HEK293 (cell line): ENCODE data around the gene PDK3.

Source experiments
- CTCF ChIA-PET: fragments of 350-600 bp; formaldehyde crosslinking; extraction: SDS; loops from one replicate; lab custom pipeline; 2021; ENCODE audit warnings: antibody characterized with exemption; lab: Yijun Ruan, JAX
- POLR2A ChIA-PET: fragments of 300-600 bp; formaldehyde crosslinking; extraction: SDS; loops from one replicate; lab custom pipeline; 2020; ENCODE audit warnings: antibody characterized with exemption, inconsistent platforms; lab: Yijun Ruan, JAX
- H3K27ac ChIP-seq: fragments of 200-500 bp; sonication (Bioruptor generic); 2 replicates; pipeline ENCODE4 v1.5.1; 2014; ENCODE audit warnings: low read depth, low read length, control low read depth, inconsistent platforms; ENCODE audit errors: extremely low read depth
- H3K36me3 ChIP-seq, 2 experiments: fragments of 200-500 bp in 1 of 2; sonication (Bioruptor generic) in 1 of 2; 1 replicate in 1 of 2; 2 replicates in 1 of 2; pipeline ENCODE4 v1.5.1; 2014 to 2017; ENCODE audit warnings: inconsistent platforms in 2 of 2, low read length in 2 of 2; ENCODE audit not compliant: control insufficient read depth in 2 of 2, insufficient read depth in 1 of 2
- H3K4me1 ChIP-seq: fragments of 200-500 bp; sonication (Bioruptor generic); 2 replicates; pipeline ENCODE4 v1.5.1; 2014; ENCODE audit warnings: mild to moderate bottlenecking, low read length, inconsistent platforms; ENCODE audit not compliant: control insufficient read depth, insufficient read depth
- H3K4me3 ChIP-seq: 2 replicates; pipeline ENCODE4 v1.5.1; 2011; ENCODE audit warnings: low read depth, mild to moderate bottlenecking, control low read depth, low read length, moderate library complexity
- H3K9me3 ChIP-seq: fragments of 200-500 bp; sonication (Bioruptor generic); 2 replicates; pipeline ENCODE4 v1.5.1; 2014; ENCODE audit warnings: low read depth, low read length, inconsistent platforms; ENCODE audit not compliant: control insufficient read depth, insufficient read depth
- CTCF ChIP-seq: fragments of 450-650 bp; formaldehyde crosslinking; IDR thresholded peaks from 2 replicates; pipeline ENCODE4 v1.5.1; 2016; ENCODE audit warnings: missing biosample characterization, missing genetic modification characterization
- INSM2 ChIP-seq: fragments of 450-650 bp; formaldehyde crosslinking; IDR thresholded peaks from 2 replicates; pipeline ENCODE4 v1.5.1; 2016; ENCODE audit warnings: missing biosample characterization, missing genetic modification characterization
- KLF1 ChIP-seq: fragments of 450-650 bp; formaldehyde crosslinking; IDR thresholded peaks from 2 replicates; pipeline ENCODE4 v1.5.1; 2016; ENCODE audit warnings: missing biosample characterization, missing genetic modification characterization
- PRDM10 ChIP-seq: fragments of 450-650 bp; formaldehyde crosslinking; IDR thresholded peaks from 2 replicates; pipeline ENCODE4 v1.5.1; 2016; ENCODE audit warnings: missing biosample characterization, missing genetic modification characterization
- RBAK ChIP-seq: fragments of 450-650 bp; formaldehyde crosslinking; IDR thresholded peaks from 2 replicates; pipeline ENCODE4 v1.5.1; 2016; ENCODE audit warnings: missing biosample characterization, missing genetic modification characterization
- TCF7L2 ChIP-seq: IDR thresholded peaks from 2 replicates; pipeline ENCODE4 v1.6.1; 2011; ENCODE audit warnings: low read depth, mild to moderate bottlenecking, inconsistent platforms, low read length, moderate library complexity, borderline replicate concordance
- YY2 ChIP-seq: fragments of 450-650 bp; formaldehyde crosslinking; IDR thresholded peaks from 2 replicates; pipeline ENCODE4 v1.5.1; 2016; ENCODE audit warnings: missing biosample characterization, missing genetic modification characterization
- ZBTB11 ChIP-seq: fragments of 450-650 bp; formaldehyde crosslinking; conservative IDR thresholded peaks from 2 replicates; pipeline ENCODE4 v1.5.1; 2016; ENCODE audit warnings: low read depth, missing biosample characterization, missing genetic modification characterization
- ZBTB7A ChIP-seq: fragments of 450-650 bp; formaldehyde crosslinking; IDR thresholded peaks from 2 replicates; pipeline ENCODE4 v1.5.1; 2016; ENCODE audit warnings: low read depth, missing biosample characterization, missing genetic modification characterization
- ZNF132 ChIP-seq: fragments of 450-650 bp; formaldehyde crosslinking; IDR thresholded peaks from 2 replicates; pipeline ENCODE4 v1.5.1; 2017; ENCODE audit warnings: missing biosample characterization, missing genetic modification characterization, borderline replicate concordance
- ZNF19 ChIP-seq: fragments of 450-650 bp; formaldehyde crosslinking; IDR thresholded peaks from 2 replicates; pipeline ENCODE4; 2016; ENCODE audit warnings: missing biosample characterization, missing genetic modification characterization, low read depth
- ZNF26 ChIP-seq: fragments of 450-650 bp; formaldehyde crosslinking; IDR thresholded peaks from 2 replicates; pipeline ENCODE4 v1.5.1; 2016; ENCODE audit warnings: missing biosample characterization, missing genetic modification characterization
- ZNF398 ChIP-seq: fragments of 450-650 bp; formaldehyde crosslinking; IDR thresholded peaks from 2 replicates; pipeline ENCODE4 v1.5.1; 2017; ENCODE audit warnings: missing biosample characterization, missing genetic modification characterization
- ZNF404 ChIP-seq: fragments of 450-650 bp; formaldehyde crosslinking; IDR thresholded peaks from 2 replicates; pipeline ENCODE4 v1.5.1; 2017; ENCODE audit warnings: missing biosample characterization, missing genetic modification characterization
- ZNF423 ChIP-seq: fragments of 450-650 bp; formaldehyde crosslinking; IDR thresholded peaks from 2 replicates; pipeline ENCODE4 v1.5.1; 2016; ENCODE audit warnings: missing biosample characterization, missing genetic modification characterization
- ZNF488 ChIP-seq: fragments of 450-650 bp; formaldehyde crosslinking; IDR thresholded peaks from 2 replicates; pipeline ENCODE4 v1.5.1; 2016; ENCODE audit warnings: missing biosample characterization, missing genetic modification characterization
- ZNF521 ChIP-seq: fragments of 450-650 bp; formaldehyde crosslinking; IDR thresholded peaks from 2 replicates; pipeline ENCODE4 v1.5.1; 2017; ENCODE audit warnings: missing biosample characterization, mild to moderate bottlenecking, missing genetic modification characterization
- ZNF529 ChIP-seq: fragments of 450-650 bp; formaldehyde crosslinking; IDR thresholded peaks from 2 replicates; pipeline ENCODE4 v1.5.1; 2017; ENCODE audit warnings: missing genetic modification characterization, missing biosample characterization; ENCODE audit not compliant: insufficient replicate concordance
- ZNF555 ChIP-seq: fragments of 450-650 bp; formaldehyde crosslinking; conservative IDR thresholded peaks from 2 replicates; pipeline ENCODE4 v1.5.1; 2017; ENCODE audit warnings: missing biosample characterization, mild to moderate bottlenecking, missing genetic modification characterization, inconsistent platforms
- ZNF658 ChIP-seq: fragments of 450-650 bp; formaldehyde crosslinking; IDR thresholded peaks from 2 replicates; pipeline ENCODE4; 2016; ENCODE audit warnings: missing biosample characterization, missing genetic modification characterization
- ZNF747 ChIP-seq: fragments of 450-650 bp; formaldehyde crosslinking; IDR thresholded peaks from 2 replicates; pipeline ENCODE4 v1.5.1; 2016; ENCODE audit warnings: missing biosample characterization, missing genetic modification characterization

The PDK3 gene

GRCh38 chrX:24415921-24416320, 49.2 kb upstream of the PDK3 start:
- Histone ChIP-seq H3K4me3 (no peak overlapping the region), H3K27ac (no peak overlapping the region), H3K4me1 (peaks cover 1% of the 10 kb centered on the region; the same call in 1 of the 2 replicates), H3K36me3 (no peaks in the 10 kb centered on the region), H3K9me3 (no peaks in the 10 kb centered on the region)
- TF ChIP-seq ZNF555 (tag by site-specific recombination) (no peak), PRDM10 (tag by site-specific recombination) (no peak), ZNF132 (tag by site-specific recombination) (no peak), YY2 (no peak), ZNF423 (tag by site-specific recombination) (no peak), CTCF (tag by site-specific recombination) (no peak), KLF1 (no peak), ZNF658 (no peak), ZNF529 (tag by site-specific recombination) (no peak), TCF7L2 (no peak), RBAK (no peak), ZNF19 (tag by site-specific recombination) (no peak), ZNF521 (tag by site-specific recombination) (no peak), ZNF747 (tag by site-specific recombination) (no peak), INSM2 (no peak), ZNF26 (tag by site-specific recombination) (no peak), ZNF404 (no peak)
- POLR2A ChIA-PET, result no interaction called here
- CTCF ChIA-PET, result interaction anchor here (0.6 to 1.1 kb wide), 3 partner anchors 45 to 1156 kb away, joined by 3 to 5 read pairs (median 3); no protein-coding TSS in a partner anchor

GRCh38 chrX:24423960-24424359, 41.1 kb upstream of the PDK3 start:
- Histone ChIP-seq H3K9me3 (no peaks in the 10 kb centered on the region), H3K4me3 (no peak overlapping the region), H3K4me1 (no peaks in the 10 kb centered on the region), H3K27ac (no peak overlapping the region), H3K36me3 (no peaks in the 10 kb centered on the region)
- CTCF ChIA-PET, result interaction anchor here (1.3 kb wide), 1 partner anchor 53 kb away, joined by 3 read pairs; no protein-coding TSS in a partner anchor
- POLR2A ChIA-PET, result no interaction called here
- TF ChIP-seq ZNF404 (no peak), ZNF488 (tag by site-specific recombination) (no peak), ZNF398 (tag by site-specific recombination) (no peak), ZBTB11 (tag by site-specific recombination) (no peak), ZNF19 (tag by site-specific recombination) (no peak), ZBTB7A (tag by site-specific recombination) (no peak)
